ENCODE results near the gene LGR4. TPM values are rescaled to one million over a fixed set of nuclear protein-coding genes. Genes with fewer than 3 reads are reported as not detected.
"Not testable (repeated sequence)": the region's sequence is repeated elsewhere in the genome, so short reads cannot be mapped to it uniquely, and the experiment has no call there.

Gene LGR4
- polyA plus RNA-seq, 1 donor, result 27.0 TPM

DNA sequence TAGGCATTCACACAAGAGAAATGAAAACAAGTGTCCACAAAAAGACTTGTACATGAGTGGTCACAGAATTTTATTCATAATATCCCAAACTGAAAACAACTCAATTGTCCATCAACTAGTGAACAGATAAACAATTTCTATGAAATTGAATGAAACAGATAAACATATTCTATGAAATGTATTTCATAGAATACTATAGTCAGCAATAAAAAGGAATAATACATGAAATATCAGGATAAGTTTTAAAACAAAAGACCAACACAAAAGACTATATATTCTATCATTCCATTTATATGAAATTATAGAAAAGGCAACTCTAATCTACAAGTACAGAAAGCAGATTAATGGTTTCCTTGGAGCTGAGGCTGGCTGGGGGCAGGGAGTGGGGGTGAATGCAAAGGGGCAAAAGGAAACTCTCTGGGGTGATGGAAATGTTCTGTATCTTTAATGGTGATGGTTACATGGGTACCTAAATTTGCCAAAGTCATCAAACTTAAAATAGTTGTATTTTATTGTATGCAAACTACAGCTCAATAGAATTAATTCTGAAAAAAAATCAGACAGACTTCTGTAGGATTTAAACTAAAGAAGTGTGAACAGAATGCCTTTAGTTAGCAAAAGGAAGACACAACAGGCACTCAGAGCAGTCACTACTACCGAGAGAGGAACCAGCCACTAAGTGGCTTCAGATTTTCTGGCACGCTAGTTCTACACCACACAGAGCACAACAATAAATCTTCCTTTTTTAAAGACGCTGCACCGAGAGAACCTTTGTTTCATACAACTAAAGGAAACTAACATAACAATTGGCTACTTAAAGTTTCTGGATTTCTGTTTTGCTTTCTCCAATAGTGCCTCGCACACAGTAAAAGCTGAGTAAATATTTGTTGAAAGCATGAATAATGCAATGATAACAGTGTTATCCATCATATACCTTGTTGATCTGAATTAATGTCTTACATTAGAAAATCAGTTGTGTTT, 124.9 kb downstream of the LGR4 start:
- DNase-seq, result no peak

DNA sequence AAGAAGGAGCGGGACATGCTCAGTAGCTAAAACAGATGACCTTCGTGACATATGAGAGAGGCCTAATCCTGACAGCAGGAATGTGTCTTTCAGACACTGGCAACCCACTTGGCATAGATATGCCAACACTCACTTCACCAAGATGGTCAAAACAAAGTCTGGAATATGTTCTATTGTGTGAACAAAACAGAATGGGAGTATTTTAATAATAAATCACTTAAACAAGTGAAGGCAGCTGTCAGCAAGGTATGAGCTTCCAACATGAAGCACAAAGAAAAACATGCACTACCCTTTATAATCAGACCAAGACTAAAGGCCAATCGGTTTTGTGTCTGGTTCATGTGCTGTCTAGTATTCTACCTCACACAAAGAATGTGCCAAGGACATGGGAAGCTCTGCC, 132.6 kb downstream of the LGR4 start:
- DNase-seq, result no peak

DNA sequence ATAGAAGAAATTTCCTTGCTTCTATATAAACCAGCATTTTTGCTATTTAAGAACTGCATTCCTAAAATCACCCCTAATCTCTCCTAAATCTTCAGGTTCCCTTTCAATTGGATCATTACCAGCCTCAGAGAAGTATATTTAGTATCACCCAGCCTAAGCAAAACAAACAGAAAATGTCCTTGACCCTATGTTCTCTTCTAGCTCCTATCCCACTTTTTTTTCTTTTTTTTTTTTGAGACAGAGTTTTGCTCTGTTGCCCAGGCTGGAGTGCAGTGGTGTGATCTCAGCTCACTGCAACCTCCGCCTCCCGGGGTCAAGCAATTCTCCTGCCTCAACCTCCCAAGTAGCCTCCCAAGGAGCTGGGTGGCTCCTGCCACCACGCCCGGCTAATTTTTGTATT, 137.8 kb downstream of the LGR4 start:
- not testable (repeated sequence) for DNase-seq

DNA sequence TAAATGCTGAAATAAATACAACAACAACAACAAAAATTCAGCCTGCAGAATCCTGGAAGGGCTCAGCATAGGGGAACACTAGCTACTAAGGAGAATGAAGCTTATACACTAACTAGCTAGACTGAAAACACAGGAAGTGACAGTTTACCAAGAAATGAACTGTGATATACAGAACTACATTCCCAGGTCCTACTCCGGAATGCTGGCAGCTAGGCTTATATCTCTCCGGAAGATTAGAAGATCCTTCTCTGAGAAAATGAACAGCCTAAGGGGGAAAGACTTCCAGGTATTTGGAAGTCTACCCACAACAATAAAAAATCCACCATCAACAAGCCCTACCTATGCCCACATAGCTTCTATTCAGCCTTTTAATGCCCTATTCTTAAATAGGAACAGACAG, 140.6 kb downstream of the LGR4 start:
- DNase-seq, result no peak

DNA sequence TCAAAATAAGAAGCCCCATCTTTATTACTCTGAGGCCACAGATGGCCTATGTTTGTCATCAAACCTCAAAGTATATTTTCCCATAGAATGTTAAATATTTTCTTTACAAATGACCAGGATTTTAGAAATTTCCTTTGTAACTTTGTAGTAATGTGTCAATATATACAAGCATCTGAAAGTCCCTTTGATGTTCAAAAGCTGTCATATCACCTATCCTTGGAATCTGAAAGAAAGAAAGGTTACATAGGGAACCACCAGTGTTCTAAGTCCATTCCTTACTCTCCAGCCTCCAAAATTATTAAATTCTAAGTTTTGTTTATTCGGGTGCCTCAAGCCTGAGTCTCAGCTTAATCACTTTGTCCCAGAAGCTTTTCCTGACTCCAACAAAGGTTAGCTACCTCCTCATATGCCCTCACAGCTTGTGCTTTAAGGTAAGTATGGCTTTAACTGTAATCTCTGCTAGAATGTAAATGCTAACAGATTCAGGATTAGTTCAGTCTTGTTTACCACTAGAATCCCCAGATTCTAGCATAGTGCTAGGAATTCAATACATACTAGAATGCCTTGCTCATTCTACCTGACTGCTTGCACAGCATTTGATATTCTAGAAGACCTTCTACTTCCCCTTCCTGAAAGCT, 141.8 kb downstream of the LGR4 start:
- DNase-seq, result no peak

DNA sequence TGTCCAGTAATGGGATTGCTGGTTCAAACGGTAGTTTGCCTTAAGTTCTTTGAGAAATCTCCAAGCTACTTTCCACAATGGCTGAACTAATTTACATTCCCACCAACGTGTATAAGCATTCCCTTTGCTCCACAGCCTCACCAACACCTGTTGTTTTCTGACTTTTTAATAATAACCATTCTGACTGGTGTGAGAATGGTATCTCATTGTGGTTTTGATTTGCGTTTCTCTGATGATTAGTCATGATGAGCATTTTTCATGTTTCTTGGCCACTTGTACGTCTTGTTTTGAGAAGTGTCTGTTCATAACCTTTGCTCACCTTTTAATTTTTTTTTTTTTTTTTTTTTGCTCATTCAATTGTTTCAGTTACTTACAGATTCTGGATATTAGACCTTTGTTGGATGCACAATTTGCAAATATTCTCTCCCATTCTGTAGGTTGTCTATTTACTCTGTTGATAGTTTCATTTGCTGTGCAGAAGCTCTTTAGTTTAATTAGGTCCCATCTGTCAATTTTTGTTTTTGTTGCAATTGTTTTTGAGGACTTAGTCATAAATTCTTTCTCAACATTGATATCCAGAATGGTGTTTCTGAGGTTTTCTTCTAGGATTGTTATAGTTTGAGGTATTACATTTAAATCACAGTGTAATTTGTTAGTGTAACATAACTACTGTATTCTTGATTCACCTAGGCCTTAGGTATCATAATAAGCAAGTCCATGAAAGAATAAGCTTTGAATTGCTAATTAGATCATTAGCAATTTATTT, 142.5 kb downstream of the LGR4 start:
- DNase-seq, result no peak

DNA sequence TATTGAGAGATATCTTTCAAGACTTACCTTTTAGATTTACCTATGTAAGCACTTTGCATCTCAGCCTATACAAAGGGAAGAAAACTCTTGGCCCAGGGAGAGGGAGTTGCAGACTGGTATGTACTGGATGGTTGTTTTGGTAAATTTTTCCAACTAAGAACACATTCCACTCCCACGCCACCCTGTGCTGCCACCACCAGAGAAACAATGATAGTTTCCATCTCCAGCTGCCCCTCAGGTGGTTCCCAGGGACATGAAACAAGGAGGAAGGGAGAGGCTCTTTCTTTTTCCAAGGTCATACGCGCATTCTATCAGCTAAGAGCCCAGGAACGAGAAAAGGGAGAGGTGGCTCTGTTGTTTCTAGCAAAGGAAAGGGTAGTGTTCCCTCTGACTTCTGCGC, 144.0 kb downstream of the LGR4 start:
- no peak for DNase-seq

DNA sequence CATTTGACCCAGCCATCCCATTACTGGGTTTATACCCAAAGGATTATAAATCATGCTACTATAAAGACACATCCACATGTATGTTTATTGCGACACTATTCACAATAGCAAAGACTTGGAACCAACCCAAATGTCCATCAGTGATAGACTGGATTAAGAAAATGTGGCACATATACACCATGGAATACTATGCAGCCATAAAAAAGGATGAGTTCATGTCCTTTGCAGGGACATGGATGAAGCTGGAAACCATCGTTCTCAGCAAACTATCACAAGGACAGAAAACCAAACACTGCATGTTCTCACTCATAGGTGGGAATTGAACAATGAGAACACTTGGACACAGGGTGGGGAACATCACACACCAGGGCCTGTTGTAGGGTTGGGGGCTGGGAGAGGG, 145.5 kb downstream of the LGR4 start:
- not testable (repeated sequence) for DNase-seq

DNA sequence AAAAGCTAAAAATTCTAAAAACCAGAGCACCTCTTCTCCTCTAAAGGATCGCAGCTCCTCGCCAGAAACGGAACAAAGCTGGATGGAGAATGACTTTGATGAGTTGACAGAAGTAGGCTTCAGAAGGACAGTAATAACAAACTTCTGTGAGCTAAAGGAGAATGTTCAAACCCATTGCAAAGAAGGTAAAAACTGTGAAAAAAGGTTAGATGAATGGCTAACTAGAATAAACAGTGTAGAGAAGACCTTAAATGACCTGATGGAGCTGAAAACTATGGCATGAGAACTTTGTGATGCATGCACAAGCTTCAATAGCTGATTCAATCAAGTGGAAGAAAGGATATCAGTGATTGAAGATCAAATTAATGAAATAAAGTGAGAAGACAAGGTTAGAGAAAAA, 150.4 kb downstream of the LGR4 start:
- not testable (repeated sequence) for DNase-seq

DNA sequence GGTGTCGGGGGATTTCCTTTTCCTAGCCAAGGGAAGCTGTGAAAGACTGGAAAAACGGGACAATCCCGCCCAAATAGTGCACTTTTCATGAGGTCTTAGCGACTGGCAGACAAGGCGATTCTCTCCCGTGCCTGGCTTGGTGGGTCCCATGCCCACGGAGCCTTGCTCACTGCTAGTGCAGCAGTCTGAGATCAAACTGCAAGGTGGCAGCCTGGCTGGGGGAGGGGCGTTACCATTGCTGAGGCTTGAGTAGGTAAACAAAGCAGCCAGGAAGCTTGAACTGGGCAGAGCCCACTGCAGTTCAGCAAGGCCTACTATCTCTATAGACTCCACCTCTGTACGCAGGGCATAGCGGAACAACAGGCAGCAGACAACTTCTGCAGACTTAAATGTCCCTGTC, 151.2 kb downstream of the LGR4 start:
- DNase-seq, result not testable (repeated sequence)

DNA sequence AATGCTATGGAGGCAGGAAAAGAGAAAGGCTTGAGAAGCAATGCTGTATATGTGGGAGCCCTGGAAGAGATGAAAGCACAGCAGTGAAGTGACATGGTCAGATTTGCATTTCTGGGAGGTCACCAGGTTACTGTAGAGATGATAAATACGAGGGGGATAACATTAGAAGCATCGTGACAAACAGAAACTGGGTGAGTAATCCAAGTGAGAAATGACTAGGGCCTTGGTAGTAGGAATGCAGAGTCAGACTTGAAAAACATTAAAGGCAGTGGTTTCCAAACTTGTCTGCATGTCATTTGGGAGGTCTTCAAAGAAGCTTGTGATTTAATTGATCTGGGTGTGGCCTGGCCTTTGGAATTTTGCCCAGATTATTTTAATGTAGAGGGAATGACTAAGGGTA, 153.5 kb downstream of the LGR4 start:
- DNase-seq, result no peak

DNA sequence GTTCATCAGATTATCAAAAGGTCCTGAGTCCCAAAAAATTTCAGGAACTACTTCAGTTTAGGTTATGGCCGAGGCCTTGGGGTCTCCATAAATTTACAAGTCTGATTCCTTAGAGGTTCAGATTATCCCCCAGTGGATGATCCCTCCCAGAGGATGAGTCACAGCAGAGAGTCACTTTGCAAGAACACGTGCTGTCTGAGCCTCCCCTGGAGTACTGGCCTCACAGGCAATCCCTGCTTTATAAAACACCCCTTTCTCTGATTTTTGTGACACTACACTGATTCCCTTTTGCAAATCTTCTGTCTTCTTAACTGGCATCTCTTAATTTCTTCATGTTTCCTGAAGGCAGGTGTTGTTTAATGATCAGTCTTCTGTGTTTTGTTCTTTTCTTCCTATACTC, 154.8 kb downstream of the LGR4 start:
- no peak for DNase-seq

Other genes with a start within 250 kb of the LGR4 start
- gene CCDC34, start 109.6 kb downstream of the LGR4 start, polyA plus RNA-seq (ENCODE audit: insufficient read length), result 14.1 TPM
- gene LIN7C, start 34.0 kb upstream of the LGR4 start, polyA plus RNA-seq (ENCODE audit: insufficient read length), result 11.2 TPM
- gene BDNF, start 227.7 kb upstream of the LGR4 start, polyA plus RNA-seq (ENCODE audit: insufficient read length), result 1.0 TPM

Measured in hindlimb muscle (tissue), 1 donor.